Islet precursor cell (in vitro differentiated cells): Measurements from ENCODE around the gene L3MBTL1.

Experiments
- DNase-seq: peaks from one replicate; pipeline ENCODE4 v3.0.0-alpha.2; 2018

The L3MBTL1 gene

GRCh38 chr20:43536041-43536816 is 28.7 kb downstream of the L3MBTL1 start:
- DNase-seq: peak; percentile 54

- DNase-seq: peak; percentile 78
Observed at GRCh38 chr20:43536817-43537440, 29.4 kb downstream of the L3MBTL1 start.

- DNase-seq: peak; percentile 74
Observed at GRCh38 chr20:43537921-43538877, 30.7 kb downstream of the L3MBTL1 start.

GRCh38 chr20:43538878-43539700 is 31.6 kb downstream of the L3MBTL1 start:
- DNase-seq: peak; percentile 35

GRCh38 chr20:43539975-43540672 is 32.6 kb downstream of the L3MBTL1 start:
- peak; percentile 42 for DNase-seq

- peak; percentile 34 for DNase-seq
Observed at GRCh38 chr20:43540673-43541060, 33.2 kb downstream of the L3MBTL1 start.

- no peak for DNase-seq
Observed at GRCh38 chr20:43541214-43541613, 33.7 kb downstream of the L3MBTL1 start.

- DNase-seq: peak; percentile 37
Observed at GRCh38 chr20:43542161-43542560, 34.7 kb downstream of the L3MBTL1 start.

GRCh38 chr20:43542674-43543073 is 35.2 kb downstream of the L3MBTL1 start:
- DNase-seq: no peak

GRCh38 chr20:43543138-43543537 is 35.6 kb downstream of the L3MBTL1 start:
- DNase-seq: no peak

- no peak for DNase-seq
Observed at GRCh38 chr20:43544501-43544900, 37.0 kb downstream of the L3MBTL1 start.

- DNase-seq: no peak
Observed at GRCh38 chr20:43545837-43546578, 38.5 kb downstream of the L3MBTL1 start.

- no peak for DNase-seq
Observed at GRCh38 chr20:43548273-43548880, 40.9 kb downstream of the L3MBTL1 start.

GRCh38 chr20:43549416-43550065 is 42.0 kb downstream of the L3MBTL1 start:
- DNase-seq: no peak

- DNase-seq: no peak
Observed at GRCh38 chr20:43550456-43550855, 43.0 kb downstream of the L3MBTL1 start.

- DNase-seq: no peak
Observed at GRCh38 chr20:43554369-43554768, 46.9 kb downstream of the L3MBTL1 start.

GRCh38 chr20:43558412-43559146 is 51.1 kb downstream of the L3MBTL1 start, which contains the start of gene SGK2:
Gene SGK2 (plus strand): TSS chr20:43559027. CDS start chr20:43566496, 7,469 bp downstream.
- peak; percentile 80 for DNase-seq

GRCh38 chr20:43559147-43559987 is 51.9 kb downstream of the L3MBTL1 start:
- no peak for DNase-seq
